ENCODE measurements around the gene SRPK2.
"Not testable (repeated sequence)": the region's sequence is repeated elsewhere in the genome, so short reads cannot be mapped to it uniquely, and the experiment has no call there.

SRPK2 gene

GRCh38 chr7:105327201-105327600 is 61.5 kb downstream of the SRPK2 start:
- no peak for TF ChIP-seq CTCF (conservative IDR thresholded peaks at IDR 0.05; ENCODE audit: low read depth, low read length)
- no peak for DNase-seq (ENCODE audit: low read depth)
- H3K4me3 ChIP-seq (ENCODE audit: low read depth, low read length), result no peak overlapping the region

GRCh38 chr7:105325216-105325904 is 63.4 kb downstream of the SRPK2 start:
- no peak for TF ChIP-seq CTCF (conservative IDR thresholded peaks at IDR 0.05; ENCODE audit: low read depth, low read length)
- no peak for DNase-seq (ENCODE audit: low read depth)
- H3K4me3 ChIP-seq (ENCODE audit: low read depth, low read length), result no peak overlapping the region

GRCh38 chr7:105324606-105325005 is 64.1 kb downstream of the SRPK2 start:
- DNase-seq (ENCODE audit: low read depth); H3K4me3 ChIP-seq (ENCODE audit: low read depth, low read length): not testable (repeated sequence)

- TF ChIP-seq CTCF (conservative IDR thresholded peaks at IDR 0.05; ENCODE audit: low read depth, low read length), result no peak
- H3K4me3 ChIP-seq (ENCODE audit: low read depth, low read length), result no peak overlapping the region
- DNase-seq (ENCODE audit: low read depth), result no peak
Measured at GRCh38 chr7:105323366-105323765, 65.4 kb downstream of the SRPK2 start.

- TF ChIP-seq CTCF (conservative IDR thresholded peaks at IDR 0.05; ENCODE audit: low read depth, low read length), result no peak
- H3K4me3 ChIP-seq (ENCODE audit: low read depth, low read length), result no peak overlapping the region
- no peak for DNase-seq (ENCODE audit: low read depth)
Measured at GRCh38 chr7:105322655-105323277, 66.0 kb downstream of the SRPK2 start.

- TF ChIP-seq CTCF (conservative IDR thresholded peaks at IDR 0.05; ENCODE audit: low read depth, low read length), result no peak
Measured at GRCh38 chr7:105321754-105322455, 66.8 kb downstream of the SRPK2 start.

GRCh38 chr7:105320896-105321295 is 67.8 kb downstream of the SRPK2 start:
- DNase-seq (ENCODE audit: low read depth), result no peak
- H3K4me3 ChIP-seq (ENCODE audit: low read depth, low read length), result no peak overlapping the region
- no peak for TF ChIP-seq CTCF (conservative IDR thresholded peaks at IDR 0.05; ENCODE audit: low read depth, low read length)

More at GRCh38 chr7:105321754-105322455, 66.8 kb downstream of the SRPK2 start:
- H3K4me3 ChIP-seq (ENCODE audit: low read depth, low read length), result no peak overlapping the region
- DNase-seq (ENCODE audit: low read depth), result no peak

All from choroid plexus epithelial cell (primary cell).